H1 (cell line): Measurements from ENCODE around the gene ZNF521. TPM values are rescaled to one million over a fixed set of nuclear protein-coding genes. Genes with fewer than 3 reads are reported as not detected.

Experiments used
- CTCF ChIA-PET: fragments of 300-600 bp; sonication (Branson Sonifier 250); formaldehyde crosslinking; loops from one replicate; lab custom pipeline; 2021; ENCODE audit not compliant: partially characterized antibody; lab: Charles Lee
- POLR2A ChIA-PET: fragments of 300-600 bp; sonication (Branson Sonifier 250); formaldehyde crosslinking; loops from one replicate; lab custom pipeline; 2021; ENCODE audit warnings: inconsistent platforms; ENCODE audit not compliant: partially characterized antibody; lab: Charles Lee
- DNase-seq, 2 experiments: peaks; one replicate each; pipeline versions ENCODE4 v3.0.0 to v3.0.0-alpha.2; 2010 to 2022; ENCODE audit warnings: low spot score in 2 of 2, low read depth in 1 of 2, mixed read lengths in 1 of 2
- FAIRE-seq: peaks from 2 replicates; lab custom pipeline; 2011; peaks lifted over from hg19 to GRCh38; lab: Jason Lieb, UNC
- H2AFZ ChIP-seq: 2 replicates; pipeline ENCODE4 v1.8.1; 2012; ENCODE audit warnings: low read length, inconsistent platforms
- H2AK5ac ChIP-seq: 2 replicates; pipeline ENCODE4 v1.6.1; 2013; ENCODE audit warnings: low read depth, low read length
- H2BK120ac ChIP-seq: replicated peaks from 2 replicates; pipeline ENCODE3; 2013; ENCODE audit warnings: low read depth, low read length, inconsistent platforms
- H2BK12ac ChIP-seq: 2 replicates; pipeline ENCODE4 v1.6.1; 2013; ENCODE audit warnings: low read depth, low read length
- H2BK15ac ChIP-seq: 2 replicates; pipeline ENCODE4 v1.6.1; 2013; ENCODE audit warnings: low read length
- H2BK20ac ChIP-seq: 2 replicates; pipeline ENCODE4 v1.6.1; 2013; ENCODE audit warnings: low read length
- H2BK5ac ChIP-seq: 2 replicates; pipeline ENCODE4 v1.6.1; 2013; ENCODE audit warnings: low read depth, low read length
- H3K14ac ChIP-seq: 2 replicates; pipeline ENCODE4 v1.6.1; 2013; ENCODE audit warnings: inconsistent platforms; ENCODE audit not compliant: insufficient read length
- H3K18ac ChIP-seq: 2 replicates; pipeline ENCODE4 v1.6.1; 2013; ENCODE audit warnings: low read length; ENCODE audit errors: extremely low read depth
- H3K23ac ChIP-seq: 2 replicates; pipeline ENCODE4 v1.6.1; 2013; ENCODE audit warnings: inconsistent platforms; ENCODE audit not compliant: insufficient read length
- H3K23me2 ChIP-seq: 2 replicates; pipeline ENCODE4 v1.6.1; 2013; ENCODE audit warnings: low read depth, low read length
- H3K27ac ChIP-seq: 2 replicates; pipeline ENCODE4 v1.6.1; 2011; ENCODE audit warnings: low read depth, low read length, inconsistent platforms
- H3K27me3 ChIP-seq, 4 experiments: replicated peaks in 1 of 4; 1 replicate in 1 of 4; 2 replicates in 3 of 4; pipeline versions ENCODE4 v1.6.1 to v1.8.1; 2011 to 2013; ENCODE audit warnings: low read length in 3 of 4, mild to moderate bottlenecking in 3 of 4, inconsistent platforms in 2 of 4, mixed read lengths in 2 of 4, moderate library complexity in 1 of 4; ENCODE audit not compliant: control insufficient read depth in 3 of 4, insufficient read depth in 3 of 4; ENCODE audit errors: extremely low read depth in 1 of 4
- H3K36me3 ChIP-seq, 4 experiments: 2 replicates each; pipeline versions ENCODE4 v1.6.1 to v1.8.1; 2011 to 2013; ENCODE audit warnings: mild to moderate bottlenecking in 4 of 4, low read length in 3 of 4, moderate library complexity in 2 of 4, control low read depth in 1 of 4, inconsistent platforms in 1 of 4; ENCODE audit not compliant: insufficient read depth in 4 of 4, control insufficient read depth in 2 of 4
- H3K4ac ChIP-seq: replicated peaks from 2 replicates; pipeline ENCODE3; 2013; ENCODE audit warnings: low read length, low read depth, mixed read lengths, inconsistent platforms; ENCODE audit not compliant: insufficient read length
- H3K4me1 ChIP-seq, 4 experiments: replicated peaks in 1 of 4; 1 replicate in 1 of 4; 2 replicates in 3 of 4; pipeline versions ENCODE4 v1.6.1 to v1.8.1; 2011 to 2013; ENCODE audit warnings: low read length in 3 of 4, inconsistent platforms in 2 of 4, mixed read lengths in 1 of 4; ENCODE audit not compliant: insufficient read depth in 4 of 4, control insufficient read depth in 3 of 4
- H3K4me2 ChIP-seq, 2 experiments: 2 replicates each; pipeline versions ENCODE4 v1.6.1 to v1.8.1; 2011 to 2013; ENCODE audit warnings: low read depth in 2 of 2, low read length in 2 of 2, control low read depth in 1 of 2, inconsistent platforms in 1 of 2, mild to moderate bottlenecking in 1 of 2; ENCODE audit not compliant: insufficient read depth in 1 of 2
- H3K4me3 ChIP-seq, 4 experiments: fragments of 200-600, 300-600 bp in 1 of 4; sonication (generic), shearing (Covaris generic), sonication (Bioruptor Twin) in 1 of 4; 2 replicates each; pipeline versions ENCODE4 v1.5.1 to v1.8.1; 2011 to 2016; ENCODE audit warnings: low read length in 4 of 4, low read depth in 3 of 4, control low read depth in 2 of 4, inconsistent platforms in 2 of 4, mild to moderate bottlenecking in 2 of 4, mixed read lengths in 1 of 4, moderate library complexity in 1 of 4; ENCODE audit not compliant: insufficient read depth in 2 of 4; ENCODE audit errors: extremely low read depth in 1 of 4
- H3K56ac ChIP-seq: replicated peaks from 2 replicates; pipeline ENCODE3; 2013; ENCODE audit warnings: low read depth, mild to moderate bottlenecking, mixed read lengths, low read length, inconsistent platforms; ENCODE audit not compliant: insufficient read length
- H3K79me1 ChIP-seq: 2 replicates; pipeline ENCODE4 v1.6.1; 2013; ENCODE audit warnings: low read depth, low read length, control low read depth
- H3K79me2 ChIP-seq, 2 experiments: 2 replicates each; pipeline versions ENCODE4 v1.6.1 to v1.8.1; 2012 to 2013; ENCODE audit warnings: low read length in 2 of 2, mild to moderate bottlenecking in 2 of 2, inconsistent platforms in 1 of 2; ENCODE audit not compliant: insufficient read depth in 2 of 2, control insufficient read depth in 1 of 2
- H3K9ac ChIP-seq, 4 experiments: replicated peaks in 1 of 4; 1 replicate in 1 of 4; 2 replicates in 3 of 4; pipeline versions ENCODE4 v1.6.1 to v1.8.1; 2011 to 2013; ENCODE audit warnings: low read depth in 3 of 4, low read length in 3 of 4, control low read depth in 2 of 4, mild to moderate bottlenecking in 2 of 4, moderate library complexity in 2 of 4, inconsistent platforms in 1 of 4; ENCODE audit errors: extremely low read depth in 1 of 4
- H3K9me3 ChIP-seq, 2 experiments: 2 replicates each; pipeline versions ENCODE4 v1.6.1 to v1.8.1; 2012 to 2013; ENCODE audit warnings: mild to moderate bottlenecking in 2 of 2, moderate library complexity in 2 of 2, control low read depth in 1 of 2, inconsistent platforms in 1 of 2, low read depth in 1 of 2, low read length in 1 of 2, mixed read lengths in 1 of 2; ENCODE audit not compliant: insufficient read depth in 2 of 2
- H4K20me1 ChIP-seq, 2 experiments: replicated peaks in 1 of 2; 2 replicates each; pipeline versions ENCODE3 to v1.8.1; 2011 to 2013; ENCODE audit warnings: inconsistent platforms in 2 of 2, low read length in 2 of 2, mild to moderate bottlenecking in 1 of 2; ENCODE audit not compliant: insufficient read depth in 2 of 2, control insufficient read depth in 1 of 2
- H4K5ac ChIP-seq: 2 replicates; pipeline ENCODE4 v1.6.1; 2013; ENCODE audit warnings: low read length, low read depth, mixed read lengths, inconsistent platforms; ENCODE audit not compliant: insufficient read length
- H4K8ac ChIP-seq: 2 replicates; pipeline ENCODE4 v1.8.0; 2013; ENCODE audit warnings: mild to moderate bottlenecking, moderate library complexity, low read length, inconsistent platforms; ENCODE audit not compliant: insufficient read depth; ENCODE audit errors: extremely low read depth
- H4K91ac ChIP-seq: replicated peaks from 2 replicates; pipeline ENCODE3; 2013; ENCODE audit warnings: low read length, mixed read lengths, inconsistent platforms; ENCODE audit not compliant: insufficient read length
- BACH1 ChIP-seq: IDR thresholded peaks from 2 replicates; pipeline ENCODE4 v1.6.1; 2012; ENCODE audit warnings: low read length, improper control_type of control experiment
- KDM4A ChIP-seq: IDR thresholded peaks from one replicate; pipeline ENCODE4 v1.7.1; 2012; ENCODE audit warnings: low read depth, mild to moderate bottlenecking, moderate library complexity, low read length, inconsistent platforms; ENCODE audit not compliant: severe bottlenecking
- MAFK ChIP-seq: IDR thresholded peaks from 2 replicates; pipeline ENCODE4 v1.6.1; 2012; ENCODE audit warnings: low read depth, mild to moderate bottlenecking, improper control_type of control experiment, low read length
- polyA plus RNA-seq, 7 experiments: library from polyadenylated mRNA; depleted of rRNA in 3 of 7; stranded (reverse) in 5 of 7; unstranded in 2 of 7; fragments of >200 nt in 5 of 7; fragments of 200-250 nt in 2 of 7; gene quantifications; 1 replicate in 5 of 7; 2 replicates in 1 of 7; 4 replicates in 1 of 7; pipeline versions ENCODE4 v1.2.1 to v1.2.3, GENCODE V29; 2011 to 2013; ENCODE audit warnings: missing spikeins in 2 of 7, mixed read lengths in 2 of 7
- total RNA-seq: library from RNA; stranded (reverse); fragmentation: NEBNext Ultra II Directional; extraction: Animal tissue kit (Norgen Biotek cat#: 25700); gene quantifications from 2 replicates; pipeline ENCODE4 v1.2.1, GENCODE V29; 2021

Gene ZNF521
- total and polyA plus RNA-seq, 2 of the 8 experiments (the other 6 are each of a cell fraction or from before 2014, with no cell fraction given): 9.5 to 15.8 TPM

- ChIA-PET CTCF (no interaction called here), POLR2A (no interaction called here)
- Histone ChIP-seq H2BK20ac (no peak overlapping the region), H2BK5ac (no peak overlapping the region), H3K14ac (no peak overlapping the region), H3K4me3 (no peak overlapping the region), H2BK15ac (no peak overlapping the region), H3K9ac (no peak overlapping the region), H3K36me3 (no peaks in the 10 kb centered on the region), H3K27ac (no peak overlapping the region), H4K91ac (no peak overlapping the region), H3K27me3 (no peaks in the 10 kb centered on the region), H4K8ac (no peak overlapping the region), H2BK120ac (no peak overlapping the region), H3K18ac (no peak overlapping the region), H3K4me2 (no peak overlapping the region), H4K20me1 (no peaks in the 10 kb centered on the region), H3K4ac (no peak overlapping the region), H3K9me3 (no peaks in the 10 kb centered on the region; a peak in 1 of 4 replicates), H2BK12ac (no peak overlapping the region), H3K4me1 (no peaks in the 10 kb centered on the region), H3K79me1 (no peaks in the 10 kb centered on the region), H3K23me2 (no peaks in the 10 kb centered on the region), H2AK5ac (no peak overlapping the region), H3K56ac (no peak overlapping the region), H2AFZ (no peak overlapping the region), H3K23ac (no peak overlapping the region), H3K79me2 (no peaks in the 10 kb centered on the region), H4K5ac (no peak overlapping the region)
- DNase-seq (no peak), FAIRE-seq (no peak)
- no peak for TF ChIP-seq KDM4A
- peak; percentile 92 for TF ChIP-seq BACH1
- peak; percentile 80 for TF ChIP-seq MAFK
Measured at GRCh38 chr18:25392192-25392591, 40.2 kb upstream of the ZNF521 start.
